MM.1S (cell line): ENCODE measurements around the gene CREB5.

Experiments used
- DNase-seq: peaks from one replicate; pipeline ENCODE4 v3.0.0-alpha.2; 2015
- H2AFZ ChIP-seq: fragments of 300-600 bp; sonication (generic); 2 replicates; pipeline ENCODE4 v1.6.0; 2016; ENCODE audit warnings: antibody characterized with exemption, low read length
- H3F3A ChIP-seq: fragments of 300-600 bp; sonication (generic); 2 replicates; pipeline ENCODE4 v1.6.1; 2016; ENCODE audit warnings: mild to moderate bottlenecking, antibody characterized with exemption, low read length, moderate library complexity, mixed read lengths; ENCODE audit not compliant: insufficient read depth
- H3K27ac ChIP-seq: fragments of 300-600 bp; sonication (generic); 2 replicates; pipeline ENCODE4 v1.5.1; 2016; ENCODE audit warnings: mild to moderate bottlenecking, low read length
- H3K27me3 ChIP-seq: fragments of 300-600 bp; sonication (generic); replicated peaks from 2 replicates; pipeline ENCODE4 v1.6.0; 2016; ENCODE audit warnings: low read length; ENCODE audit not compliant: insufficient read depth
- H3K36me3 ChIP-seq: fragments of 300-600 bp; sonication (generic); replicated peaks from 2 replicates; pipeline ENCODE4 v1.6.1; 2016; ENCODE audit warnings: mild to moderate bottlenecking, low read length, mixed read lengths; ENCODE audit not compliant: insufficient read depth
- H3K4me1 ChIP-seq: fragments of 300-600 bp; sonication (generic); 2 replicates; pipeline ENCODE4 v1.6.1; 2016; ENCODE audit warnings: low read length, mixed read lengths
- H3K4me2 ChIP-seq: fragments of 300-600 bp; sonication (generic); 2 replicates; pipeline ENCODE4 v1.6.0; 2016; ENCODE audit warnings: low read depth, low read length
- H3K4me3 ChIP-seq: fragments of 300-600 bp; sonication (generic); 2 replicates; pipeline ENCODE4 v1.5.1; 2016; ENCODE audit warnings: low read length, mixed read lengths
- H3K79me2 ChIP-seq: fragments of 300-600 bp; sonication (generic); 2 replicates; pipeline ENCODE4 v1.6.1; 2016; ENCODE audit warnings: mixed run types, low read length, mixed read lengths
- H3K9ac ChIP-seq: fragments of 300-600 bp; sonication (generic); 2 replicates; pipeline ENCODE4 v1.6.1; 2016; ENCODE audit warnings: low read length, mixed read lengths
- H3K9me2 ChIP-seq: fragments of 300-600 bp; sonication (generic); replicated peaks from 2 replicates; pipeline ENCODE4 v1.6.1; 2016; ENCODE audit warnings: mild to moderate bottlenecking, low read length, mixed read lengths; ENCODE audit not compliant: insufficient read depth
- H3K9me3 ChIP-seq: fragments of 300-600 bp; sonication (generic); replicated peaks from 2 replicates; pipeline ENCODE4 v1.6.1; 2016; ENCODE audit warnings: mild to moderate bottlenecking, low read length, mixed read lengths; ENCODE audit not compliant: insufficient read depth
- H4K20me1 ChIP-seq: fragments of 300-600 bp; sonication (generic); 2 replicates; pipeline ENCODE4 v1.6.1; 2016; ENCODE audit warnings: mild to moderate bottlenecking, low read length, moderate library complexity, mixed read lengths; ENCODE audit not compliant: insufficient read depth
- CTCF ChIP-seq: fragments of 300-600 bp; sonication (generic); IDR thresholded peaks from 2 replicates; pipeline ENCODE4 v1.5.1; 2016; ENCODE audit warnings: antibody characterized with exemption, low read length, mixed read lengths
- EZH2 ChIP-seq: fragments of 300-600 bp; sonication (generic); optimal IDR thresholded peaks from 2 replicates; pipeline ENCODE3; 2017; ENCODE audit warnings: low read depth, mild to moderate bottlenecking, antibody characterized with exemption, low read length, mixed read lengths
- EZH2phosphoT487 ChIP-seq: fragments of 300-600 bp; sonication (generic); IDR thresholded peaks from 2 replicates; pipeline ENCODE4 v1.6.1; 2018; ENCODE audit warnings: antibody characterized with exemption, low read length

CREB5 gene

DNA sequence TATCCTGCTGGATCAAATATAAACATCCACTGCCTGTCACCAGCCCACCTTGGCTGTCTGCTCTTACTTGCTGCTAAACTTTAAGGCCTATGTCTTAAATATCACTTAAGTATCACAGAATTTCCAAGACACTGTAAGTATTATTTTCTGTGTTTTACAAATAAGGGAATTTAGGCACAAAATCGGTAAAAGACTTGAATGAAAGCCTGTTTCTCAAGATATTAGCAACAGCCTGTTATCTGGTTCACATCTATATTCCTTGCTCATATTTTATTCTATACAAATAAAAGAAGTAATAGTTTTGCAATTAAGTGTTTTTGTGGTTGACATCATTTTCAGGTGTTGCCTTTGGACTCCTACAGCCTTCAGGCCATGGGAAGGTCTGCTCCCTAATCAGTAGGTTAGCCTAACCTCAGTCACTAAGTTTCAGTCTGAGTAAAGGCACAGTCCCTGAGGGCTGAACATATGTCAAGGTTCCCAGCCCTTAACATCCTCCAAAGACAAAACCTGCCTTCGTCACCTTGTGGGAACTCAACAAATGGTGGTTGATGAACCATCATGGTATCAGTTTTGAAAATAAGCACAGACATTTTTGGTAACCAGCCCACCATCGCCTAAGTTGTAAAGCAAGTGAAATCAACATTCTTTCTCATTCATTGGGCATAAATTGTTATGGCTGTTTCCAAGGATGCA is 127.1 kb downstream of the CREB5 start:
- TF ChIP-seq EZH2: no peak
- TF ChIP-seq CTCF: no peak
- TF ChIP-seq EZH2phosphoT487: no peak
- Histone ChIP-seq H3K9me2 (no peaks in the 10 kb centered on the region), H3K79me2 (no peaks in the 10 kb centered on the region), H3F3A (no peaks in the 10 kb centered on the region), H3K27me3 (no peaks in the 10 kb centered on the region), H2AFZ (no peak overlapping the region), H3K9me3 (no peaks in the 10 kb centered on the region), H4K20me1 (no peaks in the 10 kb centered on the region), H3K9ac (no peak overlapping the region), H3K4me1 (no peaks in the 10 kb centered on the region), H3K4me2 (no peak overlapping the region), H3K36me3 (no peaks in the 10 kb centered on the region), H3K27ac (no peak overlapping the region), H3K4me3 (no peak overlapping the region)
- no peak for DNase-seq

- H3K9me2 ChIP-seq: no peaks in the 10 kb centered on the region
- no peaks in the 10 kb centered on the region for H3K9me3 ChIP-seq
- H3K4me1 ChIP-seq: no peaks in the 10 kb centered on the region
- H3K27me3 ChIP-seq: no peaks in the 10 kb centered on the region
- H3K4me2 ChIP-seq: no peak overlapping the region
- DNase-seq: no peak
- H3K4me3 ChIP-seq: no peak overlapping the region
- no peak overlapping the region for H2AFZ ChIP-seq
- H3K27ac ChIP-seq: no peak overlapping the region
- no peak overlapping the region for H3K9ac ChIP-seq
- TF ChIP-seq EZH2phosphoT487 (no peak), CTCF (no peak), EZH2 (no peak)
- no peaks in the 10 kb centered on the region for H3F3A ChIP-seq
- H4K20me1 ChIP-seq: no peaks in the 10 kb centered on the region
- H3K79me2 ChIP-seq: no peaks in the 10 kb centered on the region
- no peaks in the 10 kb centered on the region for H3K36me3 ChIP-seq
Measured at GRCh38 chr7:28542410-28542809, 130.1 kb downstream of the CREB5 start.

DNA sequence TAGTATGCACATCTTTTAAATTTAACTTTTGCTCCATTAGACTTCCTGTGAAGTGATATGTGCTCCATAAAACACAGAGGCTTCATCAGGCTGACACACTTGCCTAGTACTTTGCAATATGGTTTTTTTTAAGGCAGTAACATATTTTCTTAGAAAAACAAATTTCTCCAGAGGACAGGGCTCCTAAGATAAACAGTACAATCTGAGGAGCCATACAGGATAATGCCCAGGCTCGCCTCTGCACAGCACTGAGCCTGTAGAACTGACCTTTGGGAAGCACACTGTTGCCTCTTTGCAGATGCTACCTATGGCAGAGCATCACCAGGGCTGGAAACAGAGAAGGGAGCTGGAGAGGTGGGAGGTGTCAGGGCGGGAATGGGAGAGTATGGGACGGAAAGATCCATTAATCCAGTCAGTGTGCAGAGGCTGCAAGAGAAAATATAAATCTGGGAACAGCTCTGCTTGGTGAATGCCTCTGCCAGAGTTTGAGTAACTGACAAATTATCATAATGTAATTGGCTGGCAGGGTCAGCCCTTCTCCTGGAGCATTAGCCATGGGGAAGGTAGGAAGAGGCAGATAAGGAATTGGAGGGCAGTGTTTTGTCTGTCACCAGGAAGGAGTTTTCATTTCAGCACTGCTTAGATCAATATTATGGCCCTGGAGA is 132.3 kb downstream of the CREB5 start:
- Histone ChIP-seq H3F3A (no peaks in the 10 kb centered on the region), H3K27ac (no peak overlapping the region), H3K9me2 (no peaks in the 10 kb centered on the region), H3K4me3 (no peak overlapping the region), H4K20me1 (no peaks in the 10 kb centered on the region), H2AFZ (no peak overlapping the region), H3K9me3 (no peaks in the 10 kb centered on the region), H3K36me3 (no peaks in the 10 kb centered on the region), H3K27me3 (no peaks in the 10 kb centered on the region), H3K79me2 (no peaks in the 10 kb centered on the region), H3K4me1 (no peaks in the 10 kb centered on the region), H3K9ac (no peak overlapping the region), H3K4me2 (no peak overlapping the region)
- DNase-seq: no peak
- TF ChIP-seq EZH2phosphoT487: no peak
- TF ChIP-seq CTCF: no peak
- no peak for TF ChIP-seq EZH2
